Hepatocyte (in vitro differentiated cells): Measurements from ENCODE around the gene ARHGEF25.

Experiments used
- EZH2phosphoT487 ChIP-seq: fragments of 200-600 bp; sonication (generic); IDR thresholded peaks from one replicate; pipeline ENCODE4 v1.6.1; 2018; ENCODE audit warnings: antibody characterized with exemption, mild to moderate bottlenecking, low read depth, moderate library complexity; ENCODE audit not compliant: unreplicated experiment, severe bottlenecking
- TF ChIP-seq, protein P1 (sequence below): fragments of 200-600 bp; sonication (generic); IDR thresholded peaks from 2 replicates; pipeline ENCODE4 v1.5.1; 2016; ENCODE audit warnings: antibody characterized with exemption, mild to moderate bottlenecking; ENCODE audit not compliant: poor library complexity

DNA sequence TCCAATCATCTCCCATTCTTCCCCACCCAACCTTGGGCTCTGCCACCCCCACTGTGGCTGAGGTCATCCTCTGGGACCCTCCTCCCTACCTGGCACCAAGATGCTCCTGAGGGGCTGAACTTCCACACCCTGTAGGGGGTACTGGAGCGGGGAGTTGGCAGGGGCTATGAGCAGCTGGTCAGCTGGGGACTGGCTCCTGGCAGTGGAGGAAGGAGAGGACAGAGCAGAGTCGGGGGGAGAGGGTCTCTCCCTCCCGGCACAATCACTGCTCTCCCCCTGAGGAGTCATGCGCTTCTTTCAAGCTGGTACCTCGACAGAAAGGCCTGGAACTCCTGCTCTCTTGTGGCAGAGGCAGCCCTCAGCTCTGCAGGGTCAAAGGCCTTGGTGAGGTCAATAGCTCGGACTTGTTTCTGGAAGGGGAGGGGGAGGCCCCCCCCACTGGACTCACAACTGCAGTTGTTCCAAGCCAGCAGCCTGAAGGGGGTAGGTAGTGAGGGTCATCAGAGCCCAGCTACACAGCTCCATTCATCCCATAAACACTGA, 19.7 kb downstream of the ARHGEF25 start:
- TF ChIP-seq, protein P1, sequence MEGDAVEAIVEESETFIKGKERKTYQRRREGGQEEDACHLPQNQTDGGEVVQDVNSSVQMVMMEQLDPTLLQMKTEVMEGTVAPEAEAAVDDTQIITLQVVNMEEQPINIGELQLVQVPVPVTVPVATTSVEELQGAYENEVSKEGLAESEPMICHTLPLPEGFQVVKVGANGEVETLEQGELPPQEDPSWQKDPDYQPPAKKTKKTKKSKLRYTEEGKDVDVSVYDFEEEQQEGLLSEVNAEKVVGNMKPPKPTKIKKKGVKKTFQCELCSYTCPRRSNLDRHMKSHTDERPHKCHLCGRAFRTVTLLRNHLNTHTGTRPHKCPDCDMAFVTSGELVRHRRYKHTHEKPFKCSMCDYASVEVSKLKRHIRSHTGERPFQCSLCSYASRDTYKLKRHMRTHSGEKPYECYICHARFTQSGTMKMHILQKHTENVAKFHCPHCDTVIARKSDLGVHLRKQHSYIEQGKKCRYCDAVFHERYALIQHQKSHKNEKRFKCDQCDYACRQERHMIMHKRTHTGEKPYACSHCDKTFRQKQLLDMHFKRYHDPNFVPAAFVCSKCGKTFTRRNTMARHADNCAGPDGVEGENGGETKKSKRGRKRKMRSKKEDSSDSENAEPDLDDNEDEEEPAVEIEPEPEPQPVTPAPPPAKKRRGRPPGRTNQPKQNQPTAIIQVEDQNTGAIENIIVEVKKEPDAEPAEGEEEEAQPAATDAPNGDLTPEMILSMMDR = no peak
- TF ChIP-seq EZH2phosphoT487 = no peak
